Activated naive CD8-positive, alpha-beta T cell treated with anti-CD3 and anti-CD28 coated beads, Interleukin-2, amount 50 U/mL, for 16 hours (primary cell): Measurements from ENCODE around the gene HIPK4.
A peak's percentile ranks its signal among the peaks of the same experiment; 100 is the strongest.
"Not testable (repeated sequence)": the region's sequence is repeated elsewhere in the genome, so short reads cannot be mapped to it uniquely, and the experiment has no call there.

ENCODE experiments used
- DNase-seq: peaks from one replicate; pipeline ENCODE4 v3.0.0-alpha.2; 2020; ENCODE audit warnings: low read depth, low spot score

Gene HIPK4, protein sequence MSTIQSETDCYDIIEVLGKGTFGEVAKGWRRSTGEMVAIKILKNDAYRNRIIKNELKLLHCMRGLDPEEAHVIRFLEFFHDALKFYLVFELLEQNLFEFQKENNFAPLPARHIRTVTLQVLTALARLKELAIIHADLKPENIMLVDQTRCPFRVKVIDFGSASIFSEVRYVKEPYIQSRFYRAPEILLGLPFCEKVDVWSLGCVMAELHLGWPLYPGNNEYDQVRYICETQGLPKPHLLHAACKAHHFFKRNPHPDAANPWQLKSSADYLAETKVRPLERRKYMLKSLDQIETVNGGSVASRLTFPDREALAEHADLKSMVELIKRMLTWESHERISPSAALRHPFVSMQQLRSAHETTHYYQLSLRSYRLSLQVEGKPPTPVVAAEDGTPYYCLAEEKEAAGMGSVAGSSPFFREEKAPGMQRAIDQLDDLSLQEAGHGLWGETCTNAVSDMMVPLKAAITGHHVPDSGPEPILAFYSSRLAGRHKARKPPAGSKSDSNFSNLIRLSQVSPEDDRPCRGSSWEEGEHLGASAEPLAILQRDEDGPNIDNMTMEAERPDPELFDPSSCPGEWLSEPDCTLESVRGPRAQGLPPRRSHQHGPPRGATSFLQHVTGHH

GRCh38 chr19:40390084-40390742 lies at the start of gene HIPK4:
Gene HIPK4, minus strand, starts transcription at chr19:40390181. Its CDS starts 279 bp downstream, at chr19:40389902.
- DNase-seq, result no peak

- no peak for DNase-seq
Measured at GRCh38 chr19:40438284-40438683, 48.3 kb upstream of the HIPK4 start.

DNA sequence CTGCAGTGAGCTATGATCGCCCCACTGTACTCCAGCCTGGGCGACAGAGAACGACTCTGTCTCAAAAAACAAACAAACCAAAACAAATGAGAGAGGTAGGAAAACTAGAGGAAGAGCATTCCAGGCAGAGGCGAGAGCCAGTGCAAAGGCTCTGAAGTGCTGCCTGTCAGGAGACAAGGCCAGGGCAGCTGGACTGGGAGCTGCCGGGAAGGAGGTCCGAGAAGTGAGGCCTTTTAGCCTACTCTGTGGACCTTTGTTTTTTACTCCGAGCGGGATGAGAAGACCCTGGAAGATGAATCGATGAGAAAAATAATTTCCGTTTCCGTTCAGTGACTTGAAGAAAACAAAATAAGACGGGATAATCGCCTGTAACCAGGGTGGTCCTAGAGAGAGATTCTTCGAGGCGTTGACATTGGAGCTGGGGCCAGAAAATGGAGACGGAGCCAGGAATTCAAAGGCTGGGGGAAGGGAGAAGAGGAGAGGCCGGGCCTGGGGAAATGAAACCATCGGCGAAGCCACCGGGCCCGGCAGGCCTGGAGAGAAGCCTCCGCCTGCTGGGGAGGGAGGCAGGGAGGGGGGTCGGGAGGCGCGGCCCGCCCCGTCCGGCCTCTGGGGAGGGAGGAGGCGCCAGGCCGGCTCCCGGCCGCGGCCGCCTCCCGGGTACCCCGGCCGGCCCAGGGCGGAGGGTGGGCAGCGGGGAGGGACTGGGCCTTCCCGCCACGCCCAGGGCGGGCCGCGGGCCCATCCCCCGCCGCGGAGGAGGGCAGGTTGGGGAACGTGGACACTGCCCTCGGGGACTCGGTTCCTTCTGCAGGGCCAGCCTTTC lies 43.6 kb upstream of the HIPK4 start:
- no peak for DNase-seq

GRCh38 chr19:40432760-40433159 lies 42.8 kb upstream of the HIPK4 start:
- DNase-seq, result not testable (repeated sequence)

- no peak for DNase-seq
Measured at GRCh38 chr19:40431698-40432097, 41.7 kb upstream of the HIPK4 start.

- DNase-seq, result not testable (repeated sequence)
Measured at GRCh38 chr19:40430242-40430641, 40.3 kb upstream of the HIPK4 start.

DNA sequence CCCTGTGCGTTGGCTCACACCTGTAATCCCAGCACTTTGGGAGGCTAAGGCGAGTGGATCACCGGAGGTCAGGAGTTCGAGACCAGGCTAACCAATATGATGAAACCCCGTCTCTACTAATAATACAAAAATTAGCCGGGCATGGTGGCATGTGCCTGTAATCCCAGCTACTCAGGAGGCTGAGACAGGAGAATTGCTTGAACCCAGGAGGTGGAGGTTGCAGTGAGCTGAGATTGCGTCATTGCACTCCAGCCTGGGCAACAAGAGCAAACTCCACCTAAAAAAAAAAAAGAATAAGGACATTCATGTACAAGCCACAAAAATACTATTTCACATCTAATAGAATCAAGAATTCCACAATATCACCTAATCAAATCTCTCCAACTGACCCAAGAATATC lies 38.2 kb upstream of the HIPK4 start:
- not testable (repeated sequence) for DNase-seq

GRCh38 chr19:40425450-40426287 lies 35.7 kb upstream of the HIPK4 start, which contains the start of gene SERTAD1:
Gene SERTAD1, minus strand, starts transcription at chr19:40425992. Its CDS starts 2,446 bp downstream, at chr19:40423546.
- DNase-seq, result peak; percentile 100

GRCh38 chr19:40424637-40425449 lies 34.9 kb upstream of the HIPK4 start:
- DNase-seq, result no peak

GRCh38 chr19:40423938-40424337 lies 34.0 kb upstream of the HIPK4 start:
- no peak for DNase-seq

DNA sequence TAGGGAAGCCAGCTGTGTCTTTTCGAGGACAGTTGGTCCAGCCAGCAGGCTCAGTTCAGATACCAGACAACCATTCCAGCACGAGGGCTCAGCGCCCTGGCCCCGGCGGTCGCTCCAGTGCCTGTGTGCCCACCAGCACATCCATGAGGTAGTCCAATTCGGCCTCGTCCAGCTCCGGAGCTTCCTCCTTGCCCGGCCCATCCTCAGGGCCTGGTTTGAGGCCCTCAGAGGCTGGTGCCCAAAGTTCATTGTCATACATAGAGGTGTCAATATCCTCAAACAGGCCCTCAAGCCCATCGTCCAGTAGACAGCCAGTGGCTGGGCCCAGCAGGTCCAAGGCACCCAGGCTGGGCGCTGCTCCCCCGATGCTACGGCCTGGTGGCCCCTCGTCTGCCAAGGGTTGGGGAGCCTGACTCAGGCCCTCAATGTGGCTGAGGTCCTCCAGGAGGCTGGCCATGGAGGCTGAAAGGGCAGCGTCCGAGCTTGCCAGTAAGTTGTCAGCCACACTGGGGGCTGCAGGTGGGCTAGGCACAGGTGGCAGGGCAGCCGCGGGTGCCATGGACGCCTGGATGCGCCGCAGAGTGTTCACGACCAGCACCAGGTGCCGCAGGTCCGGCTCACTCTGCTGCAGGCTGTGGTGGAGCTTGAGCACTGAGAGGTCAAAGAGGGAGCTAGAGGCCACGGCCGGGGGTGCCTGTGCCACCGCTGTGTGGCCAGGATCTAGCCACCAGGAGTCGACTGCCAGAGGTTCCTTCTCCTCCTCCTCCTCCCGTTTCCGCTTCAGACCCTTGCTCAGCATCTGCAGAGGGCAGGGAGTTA lies 33.0 kb upstream of the HIPK4 start:
- no peak for DNase-seq

DNA sequence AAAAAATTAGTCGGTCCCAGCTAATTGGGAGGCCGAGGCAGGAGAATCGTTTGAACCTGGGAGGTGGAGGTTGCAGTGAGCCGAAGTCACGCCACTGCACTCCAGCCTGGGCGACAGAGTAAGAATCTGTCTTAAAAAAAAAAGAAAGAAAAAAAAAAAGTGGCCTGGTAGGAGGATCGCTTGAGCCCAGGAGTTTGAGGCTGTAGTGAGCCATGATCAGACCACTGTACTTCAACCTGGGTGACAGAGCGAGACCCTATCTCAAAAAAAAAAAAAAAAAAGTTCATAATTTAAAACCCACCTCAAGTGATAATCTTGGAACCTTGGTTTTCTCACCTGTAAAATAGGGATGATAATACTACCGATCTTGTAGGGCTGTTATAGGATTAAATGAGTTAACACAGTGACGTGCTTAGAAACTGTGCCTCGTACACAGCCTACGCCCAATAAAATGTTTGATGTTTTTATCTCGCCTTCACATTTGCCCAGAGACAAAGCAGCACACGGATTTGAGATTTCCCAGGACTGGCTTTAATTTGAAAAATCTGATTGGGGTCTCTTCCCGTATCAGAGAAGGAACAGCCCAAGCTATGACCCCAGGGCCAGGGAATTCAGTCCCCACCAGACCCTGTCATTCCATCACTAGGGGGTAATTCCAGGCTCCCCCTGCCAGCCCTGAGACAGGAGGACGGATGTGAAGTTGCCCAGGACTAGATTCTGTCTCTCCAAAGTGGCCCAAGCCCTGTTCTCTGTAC lies 32.2 kb upstream of the HIPK4 start:
- DNase-seq, result no peak

DNA sequence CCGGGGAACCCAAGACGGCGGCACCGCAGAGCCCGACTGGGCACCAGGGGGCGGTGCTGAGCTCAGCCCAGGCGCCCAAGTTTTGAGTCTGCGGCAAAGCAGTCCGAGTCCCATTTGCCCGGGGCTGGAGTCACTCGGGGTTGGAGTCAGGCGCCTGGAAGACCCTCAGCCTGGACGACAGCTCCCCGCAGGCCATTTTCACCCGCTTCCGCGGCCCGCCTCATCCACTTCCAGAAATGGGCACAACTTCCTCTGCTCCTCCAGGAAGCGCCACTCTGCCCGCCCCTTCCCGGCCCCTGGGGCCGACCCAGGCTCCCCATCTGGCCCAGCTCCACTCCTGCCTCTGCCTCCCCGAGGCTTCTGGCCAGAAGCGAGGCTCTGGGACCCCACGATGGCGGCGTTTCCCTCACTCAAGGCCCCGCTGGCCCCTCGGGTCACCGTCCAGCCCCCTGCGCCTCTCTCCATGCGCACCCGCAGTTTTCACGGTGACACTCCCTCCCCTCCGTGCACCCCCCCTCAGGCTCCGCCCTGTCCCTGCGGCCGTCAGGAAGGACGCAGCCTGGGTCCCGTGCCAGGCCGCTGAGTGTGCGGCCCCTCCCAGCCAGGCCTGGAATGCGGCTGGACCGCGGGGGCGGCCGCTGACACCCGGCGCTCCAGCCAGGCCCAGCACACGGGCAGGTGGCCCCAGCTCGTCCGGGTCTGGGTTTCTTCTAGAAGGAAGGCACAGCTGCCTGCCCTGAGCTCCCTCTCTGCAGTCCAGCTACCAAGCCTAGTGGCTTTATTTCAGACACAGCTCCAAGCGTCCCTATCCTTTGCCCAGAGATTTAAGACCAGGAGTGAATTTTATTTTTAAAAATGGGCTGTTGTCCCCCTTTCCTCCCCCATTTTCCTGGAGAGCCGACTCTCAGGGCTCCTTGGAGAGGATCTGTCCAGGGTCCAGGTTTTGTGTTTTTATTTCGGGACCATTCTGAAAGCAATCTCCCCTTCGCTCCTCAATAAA lies 31.1 kb upstream of the HIPK4 start:
- peak; percentile 33 for DNase-seq

- DNase-seq, result no peak
Measured at GRCh38 chr19:40420451-40420765, 30.4 kb upstream of the HIPK4 start.

DNA sequence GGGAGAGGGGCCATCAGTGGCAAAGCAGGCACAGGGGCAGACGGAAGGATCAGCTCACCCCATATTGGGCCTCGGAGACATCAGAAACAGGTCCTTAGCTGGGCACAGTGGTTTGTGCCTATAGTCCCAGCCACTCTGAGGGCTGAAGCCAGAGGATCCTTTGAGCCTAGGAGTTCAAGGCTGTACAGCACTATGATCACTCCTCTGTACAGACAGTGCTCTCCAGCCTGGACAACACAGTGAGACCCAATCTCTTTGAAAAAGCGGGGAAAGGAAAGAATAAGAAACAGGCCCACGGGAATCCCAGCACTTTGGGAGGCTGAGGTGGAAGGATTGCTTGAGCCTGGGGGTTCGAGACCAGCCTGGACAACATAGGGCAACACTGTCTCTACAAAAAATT lies 29.8 kb upstream of the HIPK4 start:
- no peak for DNase-seq

- no peak for DNase-seq
Measured at GRCh38 chr19:40419066-40419612, 29.2 kb upstream of the HIPK4 start.

- DNase-seq, result no peak
Measured at GRCh38 chr19:40418040-40418439, 28.1 kb upstream of the HIPK4 start.
